Upper lobe of right lung (tissue), 1 donor: ENCODE measurements around the gene FMOD. TPM values are rescaled to one million over a fixed set of nuclear protein-coding genes. Genes with fewer than 3 reads are reported as not detected.

ENCODE experiments used
- ATAC-seq: fragments of 200-7000 bp; cut with Tn5 transposase; one replicate; pipeline ENCODE4 v1.9.1; 2020; ENCODE audit warnings: mild to moderate bottlenecking, moderate library complexity
- DNase-seq: peaks from one replicate; pipeline ENCODE4 v3.0.0-alpha.2; 2020
- H3K27ac ChIP-seq: fragments of 200-600 bp; one replicate; pipeline ENCODE4 v1.8.0; 2022
- H3K27me3 ChIP-seq: fragments of 200-600 bp; one replicate; pipeline ENCODE4 v1.8.0; 2022; ENCODE audit warnings: mild to moderate bottlenecking
- H3K36me3 ChIP-seq: fragments of 200-600 bp; one replicate; pipeline ENCODE4 v1.8.0; 2022
- H3K4me1 ChIP-seq: fragments of 200-600 bp; one replicate; pipeline ENCODE4 v1.8.0; 2022
- H3K4me3 ChIP-seq: fragments of 200-600 bp; one replicate; pipeline ENCODE4 v1.8.0; 2022; ENCODE audit warnings: mild to moderate bottlenecking
- H3K9me3 ChIP-seq: fragments of 200-600 bp; one replicate; pipeline ENCODE4 v1.8.0; 2022
- intact Hi-C: fragments of 100-400 bp; cut with DNase I; formaldehyde crosslinking; loops from one replicate; pipeline ENCODE4 v1.11.0; 2022
- total RNA-seq: library from RNA; stranded (reverse); fragmentation: NEBNext Ultra II Directional; extraction: Animal tissue kit (Norgen Biotek cat#: 25700); gene quantifications from one replicate; pipeline ENCODE4 v1.2.1, GENCODE V29; 2021
- TF ChIP-seq, protein P1 (sequence below): fragments of 200-600 bp; IDR thresholded peaks from one replicate; pipeline ENCODE4 v1.8.0; 2022; ENCODE audit warnings: antibody characterized with exemption
- donor health status: DM: no; HTN: yes; CAD: no; lungs with severe emphysema.

Gene FMOD
- total RNA-seq, 1 donor from 2014 or later: 45.1 TPM

DNA sequence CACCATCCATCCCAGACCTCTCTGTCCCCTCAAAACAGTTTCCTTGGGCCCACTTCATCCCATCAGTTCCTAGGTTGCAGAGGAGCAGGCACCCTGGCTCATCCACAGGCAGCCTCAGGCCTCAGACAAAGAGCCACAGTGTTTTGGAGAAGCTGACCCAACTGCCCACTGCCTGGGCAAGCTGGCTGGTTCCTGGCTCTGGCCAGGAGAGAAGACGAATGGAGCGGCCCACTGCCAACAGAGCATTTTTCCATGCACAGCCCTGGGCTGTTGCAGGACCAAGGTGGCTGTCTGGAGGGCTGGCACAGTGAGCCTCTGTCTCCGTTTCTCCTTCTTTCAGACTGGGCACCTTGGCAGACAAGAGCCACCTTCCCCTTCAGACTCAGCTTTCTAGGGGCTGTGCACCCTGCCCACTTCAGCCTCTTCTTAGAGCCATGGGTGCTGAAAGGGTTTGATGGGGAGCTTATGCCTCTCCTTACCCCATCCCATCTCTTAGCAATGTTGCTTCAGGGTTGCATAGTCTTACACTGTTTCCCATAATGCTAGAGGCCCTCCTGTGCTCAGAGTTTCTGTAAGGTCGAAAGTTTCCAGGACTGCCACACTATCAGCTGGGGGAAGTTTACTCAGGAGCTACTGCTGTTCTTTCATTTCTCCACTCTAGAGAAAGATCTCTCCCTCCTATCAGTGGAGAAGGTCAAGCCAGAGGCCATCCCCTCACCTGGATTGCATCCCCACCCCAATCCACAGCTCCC is 973 bp downstream of the FMOD start:
- ATAC-seq (no peak), DNase-seq (no peak)
- intact Hi-C loops: no loop called here
- Histone ChIP-seq H3K4me3 (peak overlapping the region; percentile 41), H3K27ac (no peak overlapping the region), H3K27me3 (no peaks in the 10 kb centered on the region), H3K4me1 (peaks cover 14% of the 10 kb centered on the region), H3K36me3 (no peaks in the 10 kb centered on the region), H3K9me3 (no peaks in the 10 kb centered on the region)
- TF ChIP-seq, protein P1, sequence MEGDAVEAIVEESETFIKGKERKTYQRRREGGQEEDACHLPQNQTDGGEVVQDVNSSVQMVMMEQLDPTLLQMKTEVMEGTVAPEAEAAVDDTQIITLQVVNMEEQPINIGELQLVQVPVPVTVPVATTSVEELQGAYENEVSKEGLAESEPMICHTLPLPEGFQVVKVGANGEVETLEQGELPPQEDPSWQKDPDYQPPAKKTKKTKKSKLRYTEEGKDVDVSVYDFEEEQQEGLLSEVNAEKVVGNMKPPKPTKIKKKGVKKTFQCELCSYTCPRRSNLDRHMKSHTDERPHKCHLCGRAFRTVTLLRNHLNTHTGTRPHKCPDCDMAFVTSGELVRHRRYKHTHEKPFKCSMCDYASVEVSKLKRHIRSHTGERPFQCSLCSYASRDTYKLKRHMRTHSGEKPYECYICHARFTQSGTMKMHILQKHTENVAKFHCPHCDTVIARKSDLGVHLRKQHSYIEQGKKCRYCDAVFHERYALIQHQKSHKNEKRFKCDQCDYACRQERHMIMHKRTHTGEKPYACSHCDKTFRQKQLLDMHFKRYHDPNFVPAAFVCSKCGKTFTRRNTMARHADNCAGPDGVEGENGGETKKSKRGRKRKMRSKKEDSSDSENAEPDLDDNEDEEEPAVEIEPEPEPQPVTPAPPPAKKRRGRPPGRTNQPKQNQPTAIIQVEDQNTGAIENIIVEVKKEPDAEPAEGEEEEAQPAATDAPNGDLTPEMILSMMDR: no peak

DNA sequence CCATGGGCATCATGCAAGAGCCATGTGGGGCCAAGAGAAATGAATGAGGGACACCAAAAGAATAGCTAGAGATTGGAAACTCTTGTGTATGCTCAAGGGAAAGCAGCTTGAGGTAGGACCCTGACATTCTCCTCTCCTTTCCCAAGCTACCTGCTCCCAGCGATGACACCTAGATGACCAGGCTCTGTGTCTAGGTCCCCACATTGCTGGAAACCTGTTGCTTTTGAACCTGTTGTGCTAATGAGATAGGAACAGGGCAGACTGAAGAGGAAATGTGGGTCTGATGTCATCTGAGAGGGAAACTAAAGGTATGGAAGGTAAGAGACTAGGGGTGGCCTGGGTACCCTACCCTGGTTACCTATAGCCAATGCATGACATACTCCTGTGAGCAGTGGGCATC is 1.8 kb downstream of the FMOD start:
- DNase-seq: no peak
- H3K4me3 ChIP-seq: no peak overlapping the region
- TF ChIP-seq, protein P1: no peak
- no peaks in the 10 kb centered on the region for H3K27me3 ChIP-seq
- no peak overlapping the region for H3K27ac ChIP-seq
- H3K9me3 ChIP-seq: no peaks in the 10 kb centered on the region
- no peaks in the 10 kb centered on the region for H3K36me3 ChIP-seq
- ATAC-seq: no peak
- intact Hi-C loops: no loop called here
- H3K4me1 ChIP-seq: peaks cover 14% of the 10 kb centered on the region

DNA sequence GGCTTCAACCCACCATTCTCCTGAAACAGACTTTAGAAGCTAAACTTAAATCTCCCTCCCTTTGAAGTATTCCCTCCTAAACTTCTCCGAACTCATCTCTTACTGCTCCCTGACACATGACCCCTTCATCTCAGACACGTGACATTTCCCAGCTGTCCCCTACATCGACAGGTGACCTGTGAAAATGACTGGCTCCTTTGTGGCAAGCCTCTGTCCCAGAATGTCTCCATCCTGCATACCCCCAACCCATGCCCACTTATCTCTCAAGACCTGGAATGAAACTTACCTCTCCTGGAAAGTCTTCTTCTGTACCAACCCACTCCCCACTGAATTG is 4.2 kb downstream of the FMOD start:
- H3K27me3 ChIP-seq: no peaks in the 10 kb centered on the region
- no peak for DNase-seq
- no peaks in the 10 kb centered on the region for H3K36me3 ChIP-seq
- no peak overlapping the region for H3K4me3 ChIP-seq
- no peak overlapping the region for H3K27ac ChIP-seq
- ATAC-seq: no peak
- no peaks in the 10 kb centered on the region for H3K9me3 ChIP-seq
- peaks cover 14% of the 10 kb centered on the region for H3K4me1 ChIP-seq
- TF ChIP-seq, protein P1: no peak
- intact Hi-C loops: no loop called here

DNA sequence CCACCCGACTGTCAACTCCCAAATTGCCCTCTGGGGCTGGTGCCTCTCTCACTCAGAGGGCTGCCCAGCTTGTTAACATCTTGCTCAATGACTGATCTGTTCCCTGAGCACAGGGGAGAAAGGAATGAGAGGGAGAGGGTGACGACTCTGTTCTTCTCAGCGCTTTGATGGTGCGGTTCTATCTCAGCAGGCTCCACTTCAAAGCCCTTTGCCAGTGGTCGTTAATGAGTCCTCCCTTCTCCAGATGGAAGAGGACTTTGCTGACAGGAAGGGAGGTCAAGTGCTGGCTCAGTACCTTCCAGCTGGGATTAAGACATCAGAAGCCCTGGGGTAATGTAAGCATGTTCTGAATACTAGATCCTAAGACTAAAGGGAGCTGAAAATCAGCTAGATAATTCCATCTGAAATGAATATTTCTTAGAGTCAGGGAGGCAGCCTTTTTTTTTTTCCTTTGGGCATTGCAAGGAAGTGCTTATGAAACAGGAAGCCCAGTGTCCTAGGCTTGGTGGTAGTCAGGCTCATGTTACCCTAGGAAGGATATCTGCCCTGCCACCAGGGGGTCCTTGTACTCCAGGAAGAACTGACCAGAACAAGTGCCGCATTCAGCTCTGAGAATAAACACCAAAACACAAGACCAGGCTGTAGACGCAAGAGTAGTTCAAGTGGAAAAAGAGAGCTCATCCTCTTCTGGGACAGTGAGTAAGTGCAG is 4.7 kb downstream of the FMOD start:
- no peak overlapping the region for H3K4me3 ChIP-seq
- ATAC-seq (no peak), DNase-seq (no peak)
- TF ChIP-seq, protein P1: no peak
- no peaks in the 10 kb centered on the region for H3K36me3 ChIP-seq
- peak overlapping the region; percentile 17 for H3K27ac ChIP-seq
- no peaks in the 10 kb centered on the region for H3K9me3 ChIP-seq
- intact Hi-C loops: no loop called here
- H3K27me3 ChIP-seq: no peaks in the 10 kb centered on the region
- peaks cover 9% of the 10 kb centered on the region for H3K4me1 ChIP-seq

DNA sequence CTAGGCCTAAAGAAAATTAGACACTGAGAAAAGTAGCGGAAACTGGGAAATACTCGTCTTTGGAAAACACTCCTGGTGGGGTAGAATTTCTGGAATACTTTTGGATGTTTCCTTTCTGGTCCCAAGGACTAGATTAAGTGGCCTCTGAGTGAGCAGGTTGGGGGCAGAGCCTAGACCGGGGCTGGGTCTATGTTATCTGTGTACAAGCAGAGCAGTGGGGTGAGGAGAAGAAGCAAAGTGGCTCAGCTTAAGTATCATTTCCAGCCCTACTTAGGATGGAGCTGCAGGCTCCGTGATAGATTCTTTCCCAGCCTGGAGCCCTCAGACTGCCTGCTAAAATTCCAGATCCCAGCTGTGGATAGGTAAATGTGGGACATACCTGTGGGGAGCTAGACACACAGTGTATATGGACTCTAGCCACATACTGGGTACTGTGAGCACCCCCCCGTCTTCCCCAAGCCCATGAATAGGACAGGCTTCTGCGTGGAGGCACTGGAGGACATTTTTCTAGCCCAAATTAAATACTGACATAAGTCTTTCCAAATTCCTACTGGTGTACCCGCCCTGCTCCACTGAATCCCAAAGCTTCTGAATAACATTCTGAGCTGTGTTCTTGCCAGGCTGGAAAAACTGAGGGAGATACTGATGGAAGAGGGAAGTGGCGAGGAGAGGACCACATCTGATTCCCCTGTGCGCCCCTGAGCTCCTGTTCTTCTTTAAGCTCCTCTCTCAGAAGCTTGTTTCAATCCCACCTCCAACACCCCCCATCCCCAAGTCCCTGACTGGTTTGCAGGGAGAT is 6.8 kb downstream of the FMOD start:
- peaks cover 9% of the 10 kb centered on the region for H3K4me1 ChIP-seq
- H3K4me3 ChIP-seq: no peak overlapping the region
- no peaks in the 10 kb centered on the region for H3K9me3 ChIP-seq
- DNase-seq (no peak), ATAC-seq (no peak)
- no peaks in the 10 kb centered on the region for H3K36me3 ChIP-seq
- TF ChIP-seq, protein P1: no peak
- H3K27ac ChIP-seq: no peak overlapping the region
- intact Hi-C loops: loop anchor here (5.0 kb wide), 2 partner anchors 72 to 148 kb away; partner anchors contain the start of gene OPTC
- no peaks in the 10 kb centered on the region for H3K27me3 ChIP-seq
